ENCODE measurements around the gene RAB11FIP3. TPM values are rescaled to one million over a fixed set of nuclear protein-coding genes. Genes with fewer than 3 reads are reported as not detected.
A peak's percentile ranks its signal among the peaks of the same experiment; 100 is the strongest.

Gene RAB11FIP3
- total RNA-seq, 1 donor from 2014 or later: 34.5 TPM

GRCh38 chr16:378821-379182 lies 46.6 kb upstream of the RAB11FIP3 start:
- no peak overlapping the region for H3K4me3 ChIP-seq (ENCODE audit: low read depth, low read length)
- H3K36me3 ChIP-seq (ENCODE audit: control insufficient read depth, insufficient read depth, low read length): peaks cover 3% of the 10 kb centered on the region
- no peak for TF ChIP-seq CTCF (IDR thresholded peaks at IDR 0.05; ENCODE audit: insufficient read depth, low read length, poor library complexity, severe bottlenecking)
- DNase-seq (ENCODE audit: low read depth): no peak
- no peaks in the 10 kb centered on the region for H3K27me3 ChIP-seq (ENCODE audit: control insufficient read depth, insufficient read depth, low read length)

- no peak for TF ChIP-seq CTCF (IDR thresholded peaks at IDR 0.05; ENCODE audit: insufficient read depth, low read length, poor library complexity, severe bottlenecking)
- H3K4me3 ChIP-seq (ENCODE audit: low read depth, low read length): no peak overlapping the region
- H3K27me3 ChIP-seq (ENCODE audit: control insufficient read depth, insufficient read depth, low read length): no peaks in the 10 kb centered on the region
- H3K36me3 ChIP-seq (ENCODE audit: control insufficient read depth, insufficient read depth, low read length): peaks cover 3% of the 10 kb centered on the region
- no peak for DNase-seq (ENCODE audit: low read depth)
Measured at GRCh38 chr16:379183-379960, 46.1 kb upstream of the RAB11FIP3 start.

- peak overlapping the region; percentile 86 for H3K4me3 ChIP-seq (ENCODE audit: low read depth, low read length)
- DNase-seq (ENCODE audit: low read depth): no peak
- no peaks in the 10 kb centered on the region for H3K36me3 ChIP-seq (ENCODE audit: control insufficient read depth, insufficient read depth, low read length)
- no peaks in the 10 kb centered on the region for H3K27me3 ChIP-seq (ENCODE audit: control insufficient read depth, insufficient read depth, low read length)
- TF ChIP-seq CTCF (IDR thresholded peaks at IDR 0.05; ENCODE audit: insufficient read depth, low read length, poor library complexity, severe bottlenecking): no peak
Measured at GRCh38 chr16:379961-380761, 45.3 kb upstream of the RAB11FIP3 start.

- Histone ChIP-seq H3K36me3 (ENCODE audit: control insufficient read depth, insufficient read depth, low read length) (no peaks in the 10 kb centered on the region), H3K4me3 (ENCODE audit: low read depth, low read length) (peak overlapping the region; percentile 86), H3K27me3 (ENCODE audit: control insufficient read depth, insufficient read depth, low read length) (no peaks in the 10 kb centered on the region)
- no peak for DNase-seq (ENCODE audit: low read depth)
- TF ChIP-seq CTCF (IDR thresholded peaks at IDR 0.05; ENCODE audit: insufficient read depth, low read length, poor library complexity, severe bottlenecking): no peak
Measured at GRCh38 chr16:380762-381011, 44.8 kb upstream of the RAB11FIP3 start.

GRCh38 chr16:381012-381788 lies 44.2 kb upstream of the RAB11FIP3 start:
- TF ChIP-seq CTCF (IDR thresholded peaks at IDR 0.05; ENCODE audit: insufficient read depth, low read length, poor library complexity, severe bottlenecking): no peak
- no peak for DNase-seq (ENCODE audit: low read depth)
- Histone ChIP-seq H3K4me3 (ENCODE audit: low read depth, low read length) (peak overlapping the region; percentile 86), H3K36me3 (ENCODE audit: control insufficient read depth, insufficient read depth, low read length) (no peaks in the 10 kb centered on the region), H3K27me3 (ENCODE audit: control insufficient read depth, insufficient read depth, low read length) (no peaks in the 10 kb centered on the region)
